Measurements from ENCODE around the gene VPS37B. TPM values are rescaled to one million over a fixed set of nuclear protein-coding genes. Genes with fewer than 3 reads are reported as not detected.

Gene VPS37B
- total RNA-seq, 4 donors from 2014 or later: 4.8 to 8.2 (median 7.6) TPM

DNA sequence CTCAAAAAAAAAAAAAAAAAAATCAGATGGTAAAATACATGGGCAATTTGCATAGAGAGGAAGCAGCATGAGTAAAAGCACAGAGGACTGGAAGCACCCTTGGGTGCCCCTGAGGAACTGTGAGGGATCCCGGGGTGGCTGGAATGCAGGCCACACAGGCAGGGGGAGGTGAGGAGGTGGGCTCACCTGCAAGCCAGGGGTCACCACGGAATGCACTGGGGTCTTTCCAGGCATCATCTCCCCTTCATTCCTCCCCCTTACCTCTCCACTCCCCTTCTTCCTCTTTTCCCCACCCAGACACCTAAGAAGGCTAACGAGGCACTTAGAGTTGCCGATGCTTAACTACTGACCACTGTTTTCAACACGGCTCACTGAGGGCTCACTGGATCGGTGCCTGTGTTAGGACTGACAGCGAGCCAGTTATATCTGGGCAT, 75.1 kb downstream of the VPS37B start:
- H3K4me1 ChIP-seq: no peaks in the 10 kb centered on the region
- DNase-seq: no peak
- no peak for ATAC-seq
- TF ChIP-seq, protein P1, sequence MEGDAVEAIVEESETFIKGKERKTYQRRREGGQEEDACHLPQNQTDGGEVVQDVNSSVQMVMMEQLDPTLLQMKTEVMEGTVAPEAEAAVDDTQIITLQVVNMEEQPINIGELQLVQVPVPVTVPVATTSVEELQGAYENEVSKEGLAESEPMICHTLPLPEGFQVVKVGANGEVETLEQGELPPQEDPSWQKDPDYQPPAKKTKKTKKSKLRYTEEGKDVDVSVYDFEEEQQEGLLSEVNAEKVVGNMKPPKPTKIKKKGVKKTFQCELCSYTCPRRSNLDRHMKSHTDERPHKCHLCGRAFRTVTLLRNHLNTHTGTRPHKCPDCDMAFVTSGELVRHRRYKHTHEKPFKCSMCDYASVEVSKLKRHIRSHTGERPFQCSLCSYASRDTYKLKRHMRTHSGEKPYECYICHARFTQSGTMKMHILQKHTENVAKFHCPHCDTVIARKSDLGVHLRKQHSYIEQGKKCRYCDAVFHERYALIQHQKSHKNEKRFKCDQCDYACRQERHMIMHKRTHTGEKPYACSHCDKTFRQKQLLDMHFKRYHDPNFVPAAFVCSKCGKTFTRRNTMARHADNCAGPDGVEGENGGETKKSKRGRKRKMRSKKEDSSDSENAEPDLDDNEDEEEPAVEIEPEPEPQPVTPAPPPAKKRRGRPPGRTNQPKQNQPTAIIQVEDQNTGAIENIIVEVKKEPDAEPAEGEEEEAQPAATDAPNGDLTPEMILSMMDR (IDR thresholded peaks at IDR 0.05 in 4 of 5, conservative IDR thresholded peaks at IDR 0.05 in 1 of 5): no peak
- no peak for TF ChIP-seq POLR2A (IDR thresholded peaks at IDR 0.05)
- no peaks in the 10 kb centered on the region for H3K27me3 ChIP-seq
- H3K36me3 ChIP-seq: no peaks in the 10 kb centered on the region
- intact Hi-C loops (cut with DNase I; ENCODE audit: low total_unique reads): no loop called here
- no peak overlapping the region for H3K27ac ChIP-seq
- no peaks in the 10 kb centered on the region for H3K9me3 ChIP-seq
- no peak overlapping the region for H3K4me3 ChIP-seq
- in situ Hi-C loops (cut with MboI; ENCODE audit: low sequenced_read_pairs in 4 of 4): no loop called here

DNA sequence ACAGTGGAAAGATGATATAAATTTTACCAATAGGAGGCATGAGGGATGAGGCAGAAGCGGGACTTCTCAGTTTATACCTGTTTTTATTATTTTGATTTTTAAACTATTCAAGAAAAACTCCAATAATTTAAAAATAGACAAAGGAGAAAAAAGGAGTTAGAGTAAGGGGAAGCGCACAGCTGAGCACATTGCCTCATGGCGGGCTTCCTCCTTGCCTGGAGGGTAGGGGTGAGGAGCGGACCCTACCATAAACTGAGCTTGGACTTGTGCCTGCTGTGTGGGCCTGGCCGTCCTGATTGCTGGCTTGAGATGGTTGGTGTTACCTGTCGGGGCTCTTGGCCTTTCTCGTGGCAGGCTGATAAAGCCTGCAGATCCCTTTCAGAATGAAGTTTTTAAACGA, 75.8 kb downstream of the VPS37B start:
- no peaks in the 10 kb centered on the region for H3K4me1 ChIP-seq
- DNase-seq (no peak), ATAC-seq (no peak)
- H3K27me3 ChIP-seq: no peaks in the 10 kb centered on the region
- no peak overlapping the region for H3K27ac ChIP-seq
- TF ChIP-seq POLR2A (IDR thresholded peaks at IDR 0.05): no peak
- TF ChIP-seq, protein P1 (IDR thresholded peaks at IDR 0.05 in 4 of 5, conservative IDR thresholded peaks at IDR 0.05 in 1 of 5): no peak
- H3K4me3 ChIP-seq: no peak overlapping the region
- H3K36me3 ChIP-seq: no peaks in the 10 kb centered on the region
- in situ Hi-C loops (cut with MboI; ENCODE audit: low sequenced_read_pairs in 4 of 4) (no loop called here), intact Hi-C loops (cut with DNase I; ENCODE audit: low total_unique reads) (no loop called here)
- no peaks in the 10 kb centered on the region for H3K9me3 ChIP-seq

DNA sequence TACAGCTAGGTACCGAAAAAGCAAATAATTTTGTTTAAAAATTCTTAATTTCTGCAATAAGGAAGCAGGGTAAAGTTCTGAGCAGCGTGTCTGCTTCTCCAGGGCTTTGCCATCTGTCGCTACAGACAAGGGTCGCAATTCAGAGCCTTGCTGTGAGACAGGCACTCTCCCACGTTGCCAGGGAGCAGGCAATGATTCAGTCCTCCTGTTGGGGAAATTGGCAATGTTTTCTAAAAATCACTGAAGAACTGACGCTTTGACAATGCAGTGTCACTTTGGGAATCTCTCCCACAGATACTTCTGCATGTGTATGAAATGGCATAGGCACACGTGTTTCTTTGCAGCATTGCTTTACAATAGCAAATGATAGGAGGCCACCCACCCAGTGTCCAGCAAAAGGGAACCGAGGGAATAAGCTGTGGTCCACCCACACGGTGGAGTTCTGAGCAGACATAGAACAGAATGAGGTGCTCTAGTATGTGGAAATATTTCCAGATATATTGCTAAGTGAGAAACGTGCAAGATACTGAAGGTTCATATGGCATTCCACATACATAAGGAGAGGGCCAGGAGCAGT, 76.6 kb downstream of the VPS37B start:
- Histone ChIP-seq H3K4me3 (no peak overlapping the region), H3K36me3 (no peaks in the 10 kb centered on the region), H3K27me3 (no peaks in the 10 kb centered on the region), H3K4me1 (no peaks in the 10 kb centered on the region), H3K27ac (no peak overlapping the region), H3K9me3 (no peaks in the 10 kb centered on the region)
- TF ChIP-seq, protein P1 (IDR thresholded peaks at IDR 0.05 in 4 of 5, conservative IDR thresholded peaks at IDR 0.05 in 1 of 5): no peak
- TF ChIP-seq POLR2A (IDR thresholded peaks at IDR 0.05): no peak
- intact Hi-C loops (cut with DNase I; ENCODE audit: low total_unique reads): no loop called here
- in situ Hi-C loops (cut with MboI; ENCODE audit: low sequenced_read_pairs in 4 of 4): no loop called here
- DNase-seq: no peak
- no peak for ATAC-seq

Other genes starting within 250 kb of the VPS37B start
- under 1 TPM in 1 of 4 donors, not detected in 3; 0.18 TPM for gene HCAR2, start 192.8 kb downstream of the VPS37B start, total RNA-seq
- gene HCAR3, start 179.3 kb downstream of the VPS37B start, total RNA-seq: not detected
- gene HCAR1, start 165.3 kb downstream of the VPS37B start, total RNA-seq: under 1 TPM in 1 of 4 donors, not detected in 3; 0.10 TPM
- 10 to 100 TPM; 16.1 to 26.2 (median 23.5) TPM for gene DENR, start 143.3 kb downstream of the VPS37B start, total RNA-seq
- 1 to 10 TPM in 1 of 4 donors, under 1 TPM in 3; 0.52 to 1.5 (median 0.84) TPM for gene CCDC62, start 121.6 kb downstream of the VPS37B start, total RNA-seq
- gene HIP1R, start 60.7 kb downstream of the VPS37B start, total RNA-seq: 10 to 100 TPM in 3 of 4 donors, 1 to 10 TPM in 1; 9.3 to 14.8 (median 14.5) TPM
- gene ABCB9, start 70.3 kb upstream of the VPS37B start, total RNA-seq: 1 to 10 TPM in 2 of 4 donors, under 1 TPM in 2; 0.53 to 1.5 (median 0.99) TPM
- gene OGFOD2, start 79.1 kb upstream of the VPS37B start, total RNA-seq: 10 to 100 TPM in 1 of 4 donors, 1 to 10 TPM in 3; 3.2 to 11.7 (median 7.8) TPM
- 100 to 1,000 TPM; 123 to 175 (median 156) TPM for gene ARL6IP4, start 84.6 kb upstream of the VPS37B start, total RNA-seq